ENCODE measurements around the gene ARL1. TPM values are rescaled to one million over a fixed set of nuclear protein-coding genes. Genes with fewer than 3 reads are reported as not detected.

ARL1 gene
- polyA plus RNA-seq, 10 donors = 83.4 to 98.1 (median 87.6) TPM

DNA sequence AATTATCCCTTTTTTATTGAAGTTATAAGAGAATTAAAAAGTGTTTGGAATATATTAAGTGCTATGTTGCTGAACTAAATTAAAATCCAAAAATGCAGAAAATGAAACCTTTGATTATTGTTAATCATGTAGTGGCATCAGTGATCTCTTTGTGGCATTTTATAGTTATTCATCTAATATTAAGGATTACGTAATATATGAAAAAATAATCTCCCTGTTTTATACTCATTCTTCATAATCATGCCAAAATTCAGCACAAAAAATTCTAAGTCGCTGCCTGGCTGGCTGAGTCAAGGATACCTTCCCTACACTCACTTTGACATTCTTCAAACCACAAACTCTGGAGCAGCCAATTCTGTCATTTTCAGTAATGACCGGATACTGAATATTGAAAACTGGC, 63.7 kb downstream of the ARL1 start:
- DNase-seq = no peak

Other genes with a start within 250 kb of the ARL1 start
- under 1 TPM in 2 of 10 donors, not detected in 8; 0.04 TPM for gene SLC5A8, start 197.5 kb downstream of the ARL1 start, polyA plus RNA-seq (ENCODE audit: insufficient read length in 10 of 10)
- 10 to 100 TPM in 8 of 10 donors, 1 to 10 TPM in 2; 9.4 to 14.5 (median 12.6) TPM for gene UTP20, start 127.7 kb downstream of the ARL1 start, polyA plus RNA-seq (ENCODE audit: insufficient read length in 10 of 10)
- gene SPIC, start 67.6 kb upstream of the ARL1 start, polyA plus RNA-seq (ENCODE audit: insufficient read length in 10 of 10) = under 1 TPM in 1 of 10 donors, not detected in 9; 0.21 TPM
- 1,000 to 10,000 TPM; 1,375 to 4,608 (median 2,972) TPM for gene MYBPC1, start 187.2 kb upstream of the ARL1 start, polyA plus RNA-seq (ENCODE audit: insufficient read length in 10 of 10)

Measured in muscle of back (tissue), 11 donors.